ENCODE data around the gene CDK14.
"Not testable (repeated sequence)": the region's sequence is repeated elsewhere in the genome, so short reads cannot be mapped to it uniquely, and the experiment has no call there.

DNA sequence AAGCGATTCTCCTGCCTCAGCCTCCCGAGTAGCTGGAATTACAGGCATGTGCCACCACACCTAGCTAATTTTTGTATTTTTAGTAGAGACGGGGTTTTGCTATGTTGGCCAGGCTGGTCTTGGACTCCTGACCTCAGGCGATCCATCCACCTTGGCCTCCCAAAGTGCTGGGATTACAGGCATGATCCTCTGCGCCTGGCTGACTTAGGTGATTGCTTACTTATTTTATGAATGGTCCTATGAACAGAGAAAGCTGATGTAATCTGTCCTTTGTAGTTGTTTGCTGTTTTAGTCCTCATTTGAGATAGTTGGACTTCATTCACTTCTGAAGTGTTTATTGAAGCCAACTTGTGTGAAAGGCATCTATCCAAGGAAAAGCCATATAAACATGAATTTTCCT lies 173.4 kb downstream of the CDK14 start:
- TF ChIP-seq CTCF, POLR2A (IDR thresholded peaks at IDR 0.05): not testable (repeated sequence)
